Mesenteric fat pad (tissue), 1 donor: ENCODE measurements around the gene CFAP90. TPM values are rescaled to one million over a fixed set of nuclear protein-coding genes. Genes with fewer than 3 reads are reported as not detected.

Experiments
- DNase-seq: peaks from one replicate; pipeline ENCODE4 v3.0.0-alpha.2; 2020; ENCODE audit warnings: low spot score
- total RNA-seq: library from RNA; stranded (reverse); fragmentation: NEBNext Ultra II Directional; extraction: Animal tissue kit (Norgen Biotek cat#: 25700); gene quantifications from one replicate; pipeline ENCODE4 v1.2.1, GENCODE V29; 2021
- donor health status: DM: yes; HTN: yes; CAD: no.

CFAP90 gene
- total RNA-seq, 1 donor from 2014 or later = 0.13 TPM

GRCh38 chr5:7823594-7823993, 27.3 kb downstream of the CFAP90 start:
- no peak for DNase-seq

- no peak for DNase-seq
These were observed 28.5 kb downstream of the CFAP90 start for GRCh38 chr5:7822449-7822848.

- DNase-seq = no peak
These were observed 34.4 kb downstream of the CFAP90 start for GRCh38 chr5:7816535-7816901.

GRCh38 chr5:7815892-7816534, 34.9 kb downstream of the CFAP90 start:
- no peak for DNase-seq

- DNase-seq = peak; percentile 45
These were observed 36.1 kb downstream of the CFAP90 start for GRCh38 chr5:7814816-7815215.

GRCh38 chr5:7813576-7813975, 37.4 kb downstream of the CFAP90 start:
- no peak for DNase-seq

GRCh38 chr5:7813007-7813406, 37.9 kb downstream of the CFAP90 start:
- no peak for DNase-seq

GRCh38 chr5:7811715-7812114, 39.2 kb downstream of the CFAP90 start:
- peak; percentile 37 for DNase-seq

GRCh38 chr5:7808998-7809397, 41.9 kb downstream of the CFAP90 start:
- no peak for DNase-seq

- no peak for DNase-seq
These were observed 45.6 kb downstream of the CFAP90 start for GRCh38 chr5:7805379-7805778.

- no peak for DNase-seq
These were observed 47.0 kb downstream of the CFAP90 start for GRCh38 chr5:7803937-7804336.

GRCh38 chr5:7802855-7803254, 48.1 kb downstream of the CFAP90 start:
- no peak for DNase-seq

- no peak for DNase-seq
These were observed 48.9 kb downstream of the CFAP90 start for GRCh38 chr5:7801891-7802614.

GRCh38 chr5:7795306-7795705, 55.6 kb downstream of the CFAP90 start:
- no peak for DNase-seq

- DNase-seq = no peak
These were observed 56.1 kb downstream of the CFAP90 start for GRCh38 chr5:7794823-7795222.

GRCh38 chr5:7794311-7794710, 56.6 kb downstream of the CFAP90 start:
- no peak for DNase-seq

GRCh38 chr5:7793895-7794294, 57.0 kb downstream of the CFAP90 start:
- DNase-seq = no peak

GRCh38 chr5:7789567-7789966, 61.4 kb downstream of the CFAP90 start:
- DNase-seq = no peak

GRCh38 chr5:7787770-7788169, 63.2 kb downstream of the CFAP90 start:
- DNase-seq = no peak

GRCh38 chr5:7784683-7785380, 66.1 kb downstream of the CFAP90 start:
- no peak for DNase-seq

- DNase-seq = no peak
These were observed 69.0 kb downstream of the CFAP90 start for GRCh38 chr5:7781899-7782298.
